22Rv1 (cell line): ENCODE data around the gene NRXN3.

Source experiments
- CTCF ChIP-seq: fragments of 450-650 bp; IDR thresholded peaks from 2 replicates; pipeline ENCODE4 v1.5.1; 2017; ENCODE audit warnings: mild to moderate bottlenecking
- ZFX ChIP-seq: fragments of 450-650 bp; IDR thresholded peaks from 2 replicates; pipeline ENCODE4 v1.6.1; 2017; ENCODE audit warnings: antibody characterized with exemption, borderline replicate concordance

GRCh38 chr14:78491048-78491447, 320.9 kb downstream of the NRXN3 start:
- TF ChIP-seq CTCF (no peak), ZFX (no peak)
